ENCODE measurements around the gene LRFN2.

- TF ChIP-seq CTCF (IDR thresholded peaks at IDR 0.05) (no peak), ZFX (IDR thresholded peaks at IDR 0.05; ENCODE audit: borderline replicate concordance) (no peak)
Measured at GRCh38 chr6:40394381-40394780, 192.8 kb downstream of the LRFN2 start.

All from 22Rv1 (cell line).